Aorta (tissue), 5 donors: ENCODE measurements around the gene PLPP2. TPM values are rescaled to one million over a fixed set of nuclear protein-coding genes. Genes with fewer than 3 reads are reported as not detected.

Source experiments
- ATAC-seq: fragments of 200-7000 bp; cut with Tn5 transposase; one replicate; pipeline ENCODE4 v1.9.1; 2022; ENCODE audit warnings: moderate library complexity; ENCODE audit not compliant: low FRiP score
- DNase-seq, 2 donors: peaks; one replicate each; pipeline ENCODE4 v3.0.0-alpha.2; 2020
- H3K27ac ChIP-seq, 2 donors: one replicate each; pipeline ENCODE4 v1.5.1; 2013; ENCODE audit warnings: low read length in 2 of 2, mild to moderate bottlenecking in 2 of 2, moderate library complexity in 2 of 2, control low read depth in 1 of 2, inconsistent platforms in 1 of 2, low read depth in 1 of 2
- H3K27me3 ChIP-seq, 2 donors: one replicate each; pipeline ENCODE4 v1.6.1; 2013; ENCODE audit warnings: control low read depth in 1 of 2, low read length in 1 of 2, mild to moderate bottlenecking in 1 of 2, moderate library complexity in 1 of 2; ENCODE audit not compliant: insufficient read depth in 2 of 2, control insufficient read depth in 1 of 2
- H3K36me3 ChIP-seq, 2 donors: one replicate each; pipeline ENCODE4 v1.6.1; 2013; ENCODE audit warnings: control low read depth in 1 of 2, low read length in 1 of 2, mild to moderate bottlenecking in 1 of 2; ENCODE audit not compliant: insufficient read depth in 2 of 2, control insufficient read depth in 1 of 2
- H3K4me1 ChIP-seq, 2 donors: one replicate each; pipeline ENCODE4 v1.6.1; 2013; ENCODE audit warnings: low read length in 2 of 2, control low read depth in 1 of 2, mild to moderate bottlenecking in 1 of 2, moderate library complexity in 1 of 2; ENCODE audit not compliant: insufficient read depth in 2 of 2, control insufficient read depth in 1 of 2
- H3K4me3 ChIP-seq, 2 donors: one replicate each; pipeline ENCODE4 v1.5.1; 2013; ENCODE audit warnings: low read length in 2 of 2, control low read depth in 1 of 2, mild to moderate bottlenecking in 1 of 2
- H3K9me3 ChIP-seq: one replicate; pipeline ENCODE4 v1.6.1; 2013; ENCODE audit warnings: mild to moderate bottlenecking, low read length; ENCODE audit not compliant: control insufficient read depth
- WGBS, 2 donors: extraction: QIAGEN DNeasy Blood & Tissue Kit; methylation state at CpG; one replicate each; pipeline ENCODE4 v1.1.7; 2013; 5-methylcytosine and 5-hydroxymethylcytosine counted together
- intact Hi-C, 2 donors: fragments of 100-400 bp; cut with DNase I; formaldehyde crosslinking; loops; one replicate each; pipeline versions ENCODE4 v1.14.2 to v1.15.0; 2022
- polyA plus RNA-seq, 2 donors: library from polyadenylated mRNA; stranded (reverse); fragments of 200-250 nt; gene quantifications; one replicate each; pipeline ENCODE4 v1.2.3, GENCODE V29; 2013
- total RNA-seq, 2 donors: library from RNA; stranded (reverse); fragmentation: NEBNext Ultra II Directional; extraction: Animal tissue kit (Norgen Biotek cat#: 25700); gene quantifications; one replicate each; pipeline ENCODE4 v1.2.1, GENCODE V29; 2021
- donor health status: healthy with polysubstance abuse.
- donor health status: Bipolar disorder and iron deficiency.
- donor health status: DM: no; HTN: no; CAD: no.
- donor health status: DM: no; HTN: no; CAD: no.
- donor health status: DM: yes; HTN: yes; CAD: no.

Gene PLPP2
- total and polyA plus RNA-seq, 4 donors = 0.51 to 6.5 (median 3.7) TPM

DNA sequence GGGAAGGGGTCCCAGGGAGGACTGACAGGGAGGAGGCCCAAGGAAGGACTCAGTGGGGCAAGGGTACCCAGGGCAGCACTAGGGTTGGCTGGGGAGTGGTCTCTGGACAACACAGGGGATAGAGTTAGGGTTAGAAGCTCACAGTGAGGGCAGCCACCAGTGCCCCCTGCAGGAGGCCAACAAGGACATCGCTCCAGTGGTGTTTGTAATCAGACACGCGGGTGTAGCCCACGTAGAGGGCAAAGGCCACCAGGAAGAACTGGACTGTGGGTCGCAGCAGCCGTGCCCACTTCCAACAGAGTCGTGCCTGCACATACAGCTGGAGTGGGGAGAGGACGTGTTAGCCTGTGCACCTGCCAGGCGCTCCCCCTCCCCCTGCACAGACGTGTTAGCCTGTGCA lies 9.2 kb downstream of the PLPP2 start:
- H3K4me3 ChIP-seq = no peak overlapping the region
- H3K4me1 ChIP-seq = no peaks in the 10 kb centered on the region

DNA sequence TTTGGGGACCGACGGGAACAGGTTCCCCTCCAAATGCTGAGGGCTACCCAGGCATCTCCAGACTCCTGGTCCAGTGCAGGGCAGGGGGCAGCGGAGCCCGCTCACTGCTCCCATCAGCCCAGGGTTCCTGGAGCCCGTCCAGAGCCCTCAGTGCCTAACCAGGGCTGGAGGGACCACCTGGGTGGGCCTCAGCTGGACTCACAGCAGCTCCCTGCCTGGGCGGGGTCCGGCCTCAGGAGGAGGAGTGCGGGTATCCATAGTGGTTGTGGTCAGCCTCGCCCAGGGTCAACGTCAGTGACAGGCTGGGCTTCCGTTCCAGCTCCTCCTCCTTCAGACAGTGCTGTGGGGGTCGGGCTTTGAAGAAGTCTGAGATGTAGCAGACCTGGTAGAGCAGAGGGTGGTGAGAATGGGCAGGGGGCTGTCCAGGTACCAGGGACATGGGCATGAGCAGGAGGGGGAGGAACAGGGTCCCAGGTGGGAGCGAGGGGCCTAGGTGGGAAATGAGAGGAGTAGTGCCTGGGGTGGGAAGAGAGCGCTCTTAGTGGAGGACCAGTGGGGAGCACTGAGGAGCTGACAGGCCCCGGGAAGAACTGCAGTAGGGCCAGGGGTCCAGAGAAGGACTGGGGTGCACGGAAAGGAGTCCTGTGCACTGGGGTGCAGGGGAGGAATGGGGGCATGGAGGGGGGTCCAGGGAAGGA lies 9.9 kb downstream of the PLPP2 start:
- H3K4me1 ChIP-seq = no peaks in the 10 kb centered on the region
- H3K9me3 ChIP-seq = no peaks in the 10 kb centered on the region
- H3K4me3 ChIP-seq = no peak overlapping the region
- H3K27ac ChIP-seq = no peak overlapping the region
- no peaks in the 10 kb centered on the region for H3K27me3 ChIP-seq
- WGBS, 2 donors = 76 to 80% methylated on average over 16 of the region's 16 CpGs
- DNase-seq (peak in 1 of 2 donors; percentile 54), ATAC-seq (no peak)
- no peaks in the 10 kb centered on the region for H3K36me3 ChIP-seq
- intact Hi-C loops = no loop called here

More for the DNA sequence above, 9.2 kb downstream of the PLPP2 start:
- Histone ChIP-seq H3K36me3 (no peaks in the 10 kb centered on the region), H3K27ac (no peak overlapping the region), H3K27me3 (no peaks in the 10 kb centered on the region), H3K9me3 (no peaks in the 10 kb centered on the region)
- no peak for ATAC-seq
- DNase-seq = peak in 1 of 2 donors; percentile 41
- intact Hi-C loops = no loop called here
- 76 to 78% methylated on average over 6 to 10 of the region's 10 CpGs for WGBS, 2 donors

DNA sequence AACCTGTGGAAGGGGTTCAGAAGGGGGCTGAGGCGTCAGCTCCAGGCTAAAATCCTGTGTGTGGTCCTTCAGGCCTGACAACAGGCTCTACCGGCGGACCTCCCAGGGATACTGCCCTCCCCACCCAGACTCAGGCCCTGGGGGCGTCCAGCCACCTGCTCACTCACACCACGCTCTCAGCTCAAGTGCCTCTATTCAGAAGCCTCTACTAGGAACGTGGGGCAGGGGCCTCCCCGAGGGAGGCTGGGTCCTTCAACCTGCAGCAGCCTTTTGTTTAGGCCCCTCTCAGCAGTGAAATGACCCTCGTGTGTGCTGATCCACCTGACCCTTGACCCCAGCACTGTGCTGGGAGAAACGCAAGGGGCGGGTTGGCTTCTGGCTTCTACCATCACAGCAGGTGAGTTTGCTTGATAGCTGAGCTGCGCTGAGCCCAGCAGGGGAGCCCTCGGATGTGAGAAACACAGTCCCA lies 10.6 kb downstream of the PLPP2 start:
- H3K27ac ChIP-seq = no peak overlapping the region
- H3K4me3 ChIP-seq = no peak overlapping the region
- no peaks in the 10 kb centered on the region for H3K9me3 ChIP-seq
- intact Hi-C loops = no loop called here
- ATAC-seq (no peak), DNase-seq (peak in 1 of 2 donors; percentile 49)
- no peaks in the 10 kb centered on the region for H3K27me3 ChIP-seq
- H3K4me1 ChIP-seq = no peaks in the 10 kb centered on the region
- WGBS, 2 donors = 54 to 56% methylated on average over 12 of the region's 12 CpGs
- no peaks in the 10 kb centered on the region for H3K36me3 ChIP-seq

DNA sequence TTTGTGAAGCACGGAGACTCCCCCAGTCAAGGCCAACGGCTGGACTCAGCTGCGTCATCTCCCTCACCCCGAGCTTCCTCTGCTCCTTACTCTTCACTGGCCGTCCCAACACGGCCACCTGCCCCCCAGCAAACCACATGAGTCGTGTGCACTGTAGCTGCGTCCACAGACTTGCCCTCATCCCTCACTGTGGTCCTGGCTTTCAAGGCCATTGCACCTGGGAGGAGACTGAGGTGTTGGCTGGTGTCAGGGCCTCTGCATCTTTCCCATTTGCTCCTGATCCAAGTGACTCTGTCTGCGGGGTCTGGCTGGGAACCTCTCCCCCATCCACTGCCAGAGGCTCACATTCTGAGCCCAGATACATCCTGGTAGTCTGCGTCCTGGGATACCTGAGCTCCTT lies 11.5 kb downstream of the PLPP2 start:
- WGBS, 2 donors = 78 to 84% methylated on average over 10 of the region's 10 CpGs
- Histone ChIP-seq H3K4me1 (no peaks in the 10 kb centered on the region), H3K4me3 (no peak overlapping the region), H3K9me3 (no peaks in the 10 kb centered on the region), H3K27me3 (no peaks in the 10 kb centered on the region), H3K36me3 (no peaks in the 10 kb centered on the region), H3K27ac (no peak overlapping the region)
- intact Hi-C loops = no loop called here
- no peak for ATAC-seq
- DNase-seq = no peak

DNA sequence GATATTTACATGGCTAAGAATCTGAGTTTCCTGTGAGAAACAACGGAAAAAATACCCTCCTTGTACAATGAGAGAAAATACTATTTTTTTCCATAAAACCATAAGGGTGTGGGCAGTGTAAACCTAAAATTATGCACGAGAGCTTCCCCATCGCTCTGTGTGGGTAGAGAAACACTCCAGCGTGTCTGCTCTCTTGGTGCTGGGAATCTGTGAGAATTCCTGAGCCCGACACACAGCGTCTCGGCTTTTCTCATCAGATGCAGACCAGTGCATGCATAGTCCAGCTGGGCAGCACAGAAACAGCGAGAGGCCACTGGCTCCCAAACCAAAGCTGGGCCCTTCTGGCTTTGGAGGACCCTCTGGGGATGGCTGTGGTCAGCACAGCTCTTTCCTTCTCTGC lies 12.0 kb downstream of the PLPP2 start:
- no peak for ATAC-seq
- no peaks in the 10 kb centered on the region for H3K36me3 ChIP-seq
- DNase-seq = peak in 1 of 2 donors; percentile 44
- no peaks in the 10 kb centered on the region for H3K9me3 ChIP-seq
- H3K27ac ChIP-seq = no peak overlapping the region
- no peak overlapping the region for H3K4me3 ChIP-seq
- 83% methylated on average over 8 of the region's 8 CpGs for WGBS, 2 donors
- no peaks in the 10 kb centered on the region for H3K4me1 ChIP-seq
- intact Hi-C loops = no loop called here
- no peaks in the 10 kb centered on the region for H3K27me3 ChIP-seq

DNA sequence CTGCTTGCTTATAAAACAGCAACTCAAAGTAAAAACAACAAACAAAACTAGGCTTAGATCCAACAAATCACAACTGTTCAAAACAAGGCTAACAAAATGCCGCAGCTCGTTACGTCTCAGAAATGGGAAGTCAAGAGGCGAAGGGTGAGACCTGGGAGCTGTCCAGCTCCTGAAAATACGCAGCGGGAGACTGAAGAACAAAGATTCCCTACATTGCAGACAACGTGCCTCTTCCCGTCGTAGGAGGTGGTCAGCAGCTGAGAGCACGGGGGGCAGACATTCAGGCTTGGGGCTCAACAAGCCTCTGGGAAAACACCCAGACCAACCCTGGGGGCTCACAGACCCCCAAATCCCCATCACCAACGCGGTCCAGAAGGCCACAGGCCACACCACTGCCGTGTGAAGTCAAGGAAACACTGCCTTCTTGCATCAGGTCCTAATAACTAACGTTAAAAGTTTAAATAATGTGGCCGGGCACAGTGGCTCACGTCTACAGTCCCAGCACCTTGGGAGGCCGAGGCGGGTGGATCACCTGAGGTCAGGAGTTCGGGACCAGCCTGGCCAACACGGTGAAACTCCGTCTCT lies 13.5 kb downstream of the PLPP2 start:
- Histone ChIP-seq H3K36me3 (no peaks in the 10 kb centered on the region), H3K9me3 (no peaks in the 10 kb centered on the region), H3K27ac (no peak overlapping the region), H3K4me3 (no peak overlapping the region), H3K27me3 (no peaks in the 10 kb centered on the region), H3K4me1 (no peaks in the 10 kb centered on the region)
- 33 to 35% methylated on average over 21 of the region's 21 CpGs for WGBS, 2 donors
- DNase-seq = peak in 1 of 2 donors; percentile 28
- intact Hi-C loops = no loop called here
- ATAC-seq = no peak

DNA sequence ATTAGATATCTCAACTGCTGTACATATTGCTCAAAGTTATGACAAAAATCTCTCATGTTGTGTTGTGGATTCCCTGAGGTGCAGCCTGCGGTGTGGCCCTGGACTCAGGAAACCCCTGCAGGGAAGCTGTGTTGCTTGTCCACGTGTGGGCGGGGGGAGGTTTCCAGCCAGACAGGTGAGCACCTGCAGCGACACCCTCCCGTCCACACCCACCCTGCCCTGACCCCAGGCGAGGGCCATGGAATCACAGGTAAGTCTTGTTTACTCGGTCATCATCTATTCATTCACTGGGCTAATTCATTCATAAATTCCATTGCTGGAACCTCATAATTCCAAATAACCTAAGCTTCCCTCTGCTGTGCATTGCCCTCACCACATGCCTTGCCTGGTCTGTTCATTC lies 14.1 kb downstream of the PLPP2 start:
- 66 to 74% methylated on average over 7 of the region's 7 CpGs for WGBS, 2 donors

DNA sequence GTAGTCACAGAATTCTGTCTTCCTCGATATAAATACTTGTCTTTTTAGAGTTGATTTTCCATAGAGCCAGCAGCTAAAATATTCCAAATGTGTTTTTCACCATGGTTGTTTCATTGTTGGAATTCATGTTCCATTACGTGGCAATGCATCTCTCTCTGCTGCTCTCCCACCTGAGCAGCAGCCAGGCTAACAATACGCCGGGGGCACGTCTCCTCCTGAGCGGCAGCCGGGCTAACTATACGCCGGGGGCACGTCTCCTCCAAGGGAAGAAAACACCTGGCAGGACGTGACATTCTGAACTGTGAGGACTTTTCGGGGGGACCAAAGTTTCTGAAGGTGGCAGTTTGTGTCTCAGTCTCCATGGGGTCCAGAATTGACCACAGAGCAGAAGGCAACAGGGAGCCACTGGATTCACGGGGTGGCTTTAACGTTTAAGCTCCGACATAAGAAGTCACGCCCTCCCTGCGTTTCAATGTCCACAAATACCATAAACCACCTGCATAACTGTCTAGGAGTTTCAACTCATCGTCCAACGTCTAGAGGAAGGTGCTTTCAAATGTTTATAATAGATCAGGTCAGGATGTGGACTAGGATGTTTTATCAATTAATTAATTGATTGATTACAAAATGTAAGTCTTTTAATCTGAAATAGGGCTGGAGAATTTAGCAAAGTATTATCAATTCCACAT lies 15.1 kb downstream of the PLPP2 start:
- H3K36me3 ChIP-seq = no peaks in the 10 kb centered on the region
- H3K9me3 ChIP-seq = no peaks in the 10 kb centered on the region
- H3K27ac ChIP-seq = no peak overlapping the region
- H3K4me1 ChIP-seq = no peaks in the 10 kb centered on the region
- no peak for ATAC-seq
- intact Hi-C loops = no loop called here
- H3K4me3 ChIP-seq = no peak overlapping the region
- DNase-seq = peak in 1 of 2 donors; percentile 20
- no peaks in the 10 kb centered on the region for H3K27me3 ChIP-seq
- 82 to 85% methylated on average over 19 of the region's 19 CpGs for WGBS, 2 donors

More for the DNA sequence above, 14.1 kb downstream of the PLPP2 start:
- DNase-seq (peak in 1 of 2 donors; percentile 21), ATAC-seq (no peak)
- H3K4me3 ChIP-seq = no peak overlapping the region
- H3K36me3 ChIP-seq = no peaks in the 10 kb centered on the region
- no peaks in the 10 kb centered on the region for H3K27me3 ChIP-seq
- H3K4me1 ChIP-seq = no peaks in the 10 kb centered on the region
- intact Hi-C loops = no loop called here
- no peak overlapping the region for H3K27ac ChIP-seq
- H3K9me3 ChIP-seq = no peaks in the 10 kb centered on the region
